GM12872 (cell line): ENCODE data around the gene SLC6A12.

Experiments used
- CTCF ChIP-seq: IDR thresholded peaks from 3 replicates; pipeline ENCODE4 v1.5.1; 2011; ENCODE audit warnings: low read depth, mild to moderate bottlenecking, low read length, moderate library complexity; ENCODE audit not compliant: insufficient read depth

The SLC6A12 gene

GRCh38 chr12:160858-161257 lies 53.1 kb downstream of the SLC6A12 start:
- no peak for TF ChIP-seq CTCF

- no peak for TF ChIP-seq CTCF
Observed at GRCh38 chr12:159156-159782, 54.7 kb downstream of the SLC6A12 start.

GRCh38 chr12:157644-158043 lies 56.3 kb downstream of the SLC6A12 start:
- no peak for TF ChIP-seq CTCF

GRCh38 chr12:156945-157344 lies 57.0 kb downstream of the SLC6A12 start:
- TF ChIP-seq CTCF = no peak

GRCh38 chr12:155646-156045 lies 58.3 kb downstream of the SLC6A12 start:
- TF ChIP-seq CTCF = no peak

- no peak for TF ChIP-seq CTCF
Observed at GRCh38 chr12:155006-155405, 59.0 kb downstream of the SLC6A12 start.

GRCh38 chr12:154058-154457 lies 59.9 kb downstream of the SLC6A12 start:
- no peak for TF ChIP-seq CTCF
